GM12878 (cell line): ENCODE measurements around the gene ROR2. TPM values are rescaled to one million over a fixed set of nuclear protein-coding genes. Genes with fewer than 3 reads are reported as not detected.

ENCODE experiments used
- ATAC-seq: fragments of 200-7000 bp; cut with Tn5 transposase; 3 replicates; pipeline ENCODE4 v1.9.1; 2020; ENCODE audit warnings: mild to moderate bottlenecking, moderate library complexity
- BruUV-seq: library from RNA; stranded (reverse); fragments of 400-500 nt; replicated peaks from 2 replicates; lab custom pipeline; 2021; lab: Mats Ljungman, UMichigan
- CTCF ChIA-PET: fragments of 300-600 bp; sonication (Branson Sonifier 250); formaldehyde crosslinking; extraction: SDS; loops from one replicate; lab custom pipeline; 2021; ENCODE audit warnings: inconsistent platforms; lab: Yijun Ruan, JAX
- POLR2A ChIA-PET: fragments of 350-600 bp; formaldehyde crosslinking; extraction: SDS; loops from one replicate; lab custom pipeline; 2021; ENCODE audit warnings: inconsistent platforms; lab: Charles Lee
- RAD21 ChIA-PET: fragments of 300-600 bp; sonication (Branson Sonifier 250); formaldehyde crosslinking; loops from one replicate; lab custom pipeline; 2023; ENCODE audit warnings: antibody characterized with exemption; ENCODE audit not compliant: unreplicated experiment; lab: Charles Lee
- SMC1A ChIA-PET: fragments of 300-600 bp; sonication (Branson Sonifier 250); formaldehyde crosslinking; loops from one replicate; lab custom pipeline; 2023; ENCODE audit not compliant: unreplicated experiment, uncharacterized antibody; lab: Charles Lee
- DNase-seq: peaks from one replicate; pipeline ENCODE4 v3.0.0-alpha.2; 2011; ENCODE audit warnings: low read depth, low spot score
- FAIRE-seq: peaks from 3 replicates; lab custom pipeline; 2011; peaks lifted over from hg19 to GRCh38; lab: Jason Lieb, UNC
- H2AFZ ChIP-seq: 2 replicates; pipeline ENCODE4 v1.6.0; 2011; ENCODE audit warnings: low read depth, low read length, control low read depth; ENCODE audit not compliant: control insufficient read depth
- H3K27ac ChIP-seq: 2 replicates; pipeline ENCODE4 v1.5.1; 2011; ENCODE audit warnings: control low read depth; ENCODE audit not compliant: control insufficient read depth, insufficient read depth
- H3K27me3 ChIP-seq, 2 experiments: replicated peaks in 1 of 2; 2 replicates each; pipeline versions ENCODE4 v1.6.0 to v1.6.1; 2011; ENCODE audit warnings: low read length in 1 of 2; ENCODE audit not compliant: control insufficient read depth in 2 of 2, insufficient read depth in 2 of 2
- H3K36me3 ChIP-seq, 2 experiments: 2 replicates each; pipeline ENCODE4 v1.5.1; 2011; ENCODE audit warnings: low read length in 1 of 2; ENCODE audit not compliant: control insufficient read depth in 2 of 2, insufficient read depth in 2 of 2
- H3K4me1 ChIP-seq: 2 replicates; pipeline ENCODE4 v1.6.1; 2011; ENCODE audit warnings: mild to moderate bottlenecking, low read length, moderate library complexity, mixed read lengths; ENCODE audit not compliant: control insufficient read depth, insufficient read depth
- H3K4me2 ChIP-seq: 2 replicates; pipeline ENCODE4 v1.6.0; 2011; ENCODE audit warnings: control low read depth; ENCODE audit not compliant: control insufficient read depth, insufficient read depth
- H3K4me3 ChIP-seq: fragments of 200-600 bp; sonication (generic); 2 replicates; pipeline ENCODE4 v1.5.1; 2016
- H3K79me2 ChIP-seq: 2 replicates; pipeline ENCODE4 v1.6.0; 2011; ENCODE audit warnings: low read length; ENCODE audit not compliant: control insufficient read depth, insufficient read depth
- H3K9ac ChIP-seq: 2 replicates; pipeline ENCODE4 v1.8.0; 2011; ENCODE audit warnings: low read length, control low read depth, mixed read lengths; ENCODE audit not compliant: control insufficient read depth, insufficient read depth
- H3K9me3 ChIP-seq: replicated peaks from 3 replicates; pipeline ENCODE4 v1.5.1; 2011; ENCODE audit warnings: mild to moderate bottlenecking, low read length; ENCODE audit not compliant: control insufficient read depth, insufficient read depth
- H4K20me1 ChIP-seq: 2 replicates; pipeline ENCODE4 v1.6.0; 2011; ENCODE audit not compliant: control insufficient read depth, insufficient read depth
- CREB1 ChIP-seq: IDR thresholded peaks from 2 replicates; pipeline ENCODE4 v1.6.1; 2012; ENCODE audit warnings: low read depth, mild to moderate bottlenecking, inconsistent platforms
- EZH2 ChIP-seq: IDR thresholded peaks from 2 replicates; pipeline ENCODE4 v1.6.1; 2012; ENCODE audit warnings: low read depth, mild to moderate bottlenecking, control low read depth, inconsistent platforms, low read length, borderline replicate concordance; ENCODE audit not compliant: control insufficient read depth
- JUND ChIP-seq: IDR thresholded peaks from 2 replicates; pipeline ENCODE4 v1.6.1; 2012; ENCODE audit warnings: low read depth, mild to moderate bottlenecking, low read length, improper control_type of control experiment, moderate library complexity
- KDM1A ChIP-seq: fragments of 200-600 bp; sonication (generic); IDR thresholded peaks from 2 replicates; pipeline ENCODE4 v1.6.1; 2016; ENCODE audit warnings: borderline replicate concordance
- NR2C1 ChIP-seq: fragments of 450-650 bp; IDR thresholded peaks from 2 replicates; pipeline ENCODE4 v1.6.1; 2017; ENCODE audit warnings: antibody characterized with exemption, mild to moderate bottlenecking, moderate library complexity
- NR2F1 ChIP-seq: fragments of 450-650 bp; conservative IDR thresholded peaks from 2 replicates; pipeline ENCODE4 v1.6.1; 2017; ENCODE audit warnings: mild to moderate bottlenecking
- POLR2AphosphoS5 ChIP-seq: IDR thresholded peaks from 2 replicates; pipeline ENCODE4 v1.6.1; 2011; ENCODE audit warnings: mild to moderate bottlenecking, low read length, inconsistent platforms
- RELA ChIP-seq: fragments of 450-650 bp; IDR thresholded peaks from 2 replicates; pipeline ENCODE4 v1.8.0; 2014; ENCODE audit warnings: borderline replicate concordance; ENCODE audit not compliant: partially characterized antibody
- RUNX3 ChIP-seq: IDR thresholded peaks from 2 replicates; pipeline ENCODE4 v1.6.1; 2012; ENCODE audit warnings: low read length, inconsistent platforms
- TARDBP ChIP-seq: IDR thresholded peaks from 2 replicates; pipeline ENCODE4 v1.6.1; 2016; ENCODE audit warnings: borderline replicate concordance
- ZBTB4 ChIP-seq: fragments of 450-650 bp; formaldehyde crosslinking; IDR thresholded peaks from 2 replicates; pipeline ENCODE4 v1.4.0; 2022; ENCODE audit warnings: mild to moderate bottlenecking, moderate library complexity
- WGBS: methylation state at CpG from one replicate; pipeline ENCODE4 v1.1.6; 2016; ENCODE audit warnings: low lambda C conversion rate; ENCODE audit not compliant: insufficient replicate concordance, insufficient coverage; ENCODE audit errors: missing lambda C conversion rate; 5-methylcytosine and 5-hydroxymethylcytosine counted together
- in situ Hi-C: fragments of 300-500 bp; cut with MboI; formaldehyde crosslinking; loops from 9 replicates; pipeline ENCODE4 v1.14.3; 2018; ENCODE audit warnings: mixed read lengths
- intact Hi-C: fragments of 100-400 bp; cut with micrococcal nuclease; formaldehyde crosslinking; loops from one replicate; pipeline ENCODE4 v1.14.2; 2022; ENCODE audit not compliant: unreplicated experiment
- polyA plus RNA-seq, 11 experiments: library from polyadenylated mRNA; depleted of rRNA in 4 of 11; unstranded in 6 of 11; stranded (reverse) in 5 of 11; fragments of >200 nt; fragmentation: Nextera tagmentation in 4 of 11; fragmentation: Illumina TruSeq in 1 of 11; extraction: Ambion mirVana in 4 of 11; extraction: Trizol in 1 of 11; gene quantifications; 1 replicate in 1 of 11; 2 replicates in 10 of 11; pipeline versions ENCODE4 v1.2.1 to v1.2.3, GENCODE V29; 2011 to 2016; ENCODE audit warnings: inconsistent platforms in 2 of 11, missing spikeins in 2 of 11, low read depth in 1 of 11
- total RNA-seq, 4 experiments: library from RNA; depleted of rRNA in 3 of 4; stranded (reverse); fragments of >200 nt in 3 of 4; fragmentation: Illumina TruSeq in 1 of 4; extraction: Trizol in 1 of 4; gene quantifications; 2 replicates each; pipeline versions ENCODE4 v1.2.1 to v1.2.3, GENCODE V29; 2013 to 2021
- TF ChIP-seq, protein P1 (sequence below): IDR thresholded peaks from 2 replicates; pipeline ENCODE4 v1.6.1; 2011; ENCODE audit warnings: mild to moderate bottlenecking, low read depth, low read length, moderate library complexity; ENCODE audit not compliant: insufficient replicate concordance
- TF ChIP-seq, protein P2 (sequence below): IDR thresholded peaks from 2 replicates; pipeline ENCODE4 v1.6.1; 2012; ENCODE audit warnings: low read length, inconsistent platforms

Gene ROR2
- total and polyA plus RNA-seq, 10 of the 15 experiments (the other 5 are each of a cell fraction or from before 2014, with no cell fraction given), result 0.03 to 0.05 TPM; not detected in 8

DNA sequence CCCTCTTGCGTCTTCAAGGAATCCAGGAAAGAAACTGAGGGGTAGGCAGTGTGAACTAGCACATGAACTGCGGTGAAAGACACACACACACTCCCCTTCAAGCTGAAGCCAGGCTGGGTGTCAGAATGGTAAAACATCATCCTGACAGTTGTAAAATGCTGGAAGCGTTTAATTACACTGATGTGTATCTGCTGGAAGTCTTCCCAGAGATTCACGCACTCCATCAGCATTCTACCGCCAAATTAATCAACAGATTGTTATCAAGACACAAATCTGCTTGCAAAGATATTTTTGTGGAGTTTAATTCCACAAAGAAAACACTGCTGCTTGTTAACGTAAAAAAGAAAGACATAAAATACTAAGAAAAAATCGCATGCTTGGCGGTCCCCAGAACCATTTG is 285.4 kb downstream of the ROR2 start:
- H4K20me1 ChIP-seq, result no peaks in the 10 kb centered on the region
- ChIA-PET CTCF (no interaction called here), SMC1A (no interaction called here), POLR2A (no interaction called here)
- no peak overlapping the region for H3K4me2 ChIP-seq
- intact Hi-C loops, result loop anchor here (5.0 kb wide), 1 partner anchor 63 kb away; no protein-coding TSS in a partner anchor
- H3K79me2 ChIP-seq, result no peaks in the 10 kb centered on the region
- no peak for DNase-seq
- 75% methylated on average over 8 of the region's 8 CpGs for WGBS
- in situ Hi-C loops, result no loop called here
- H3K9me3 ChIP-seq, result no peaks in the 10 kb centered on the region
- TF ChIP-seq, protein P1, sequence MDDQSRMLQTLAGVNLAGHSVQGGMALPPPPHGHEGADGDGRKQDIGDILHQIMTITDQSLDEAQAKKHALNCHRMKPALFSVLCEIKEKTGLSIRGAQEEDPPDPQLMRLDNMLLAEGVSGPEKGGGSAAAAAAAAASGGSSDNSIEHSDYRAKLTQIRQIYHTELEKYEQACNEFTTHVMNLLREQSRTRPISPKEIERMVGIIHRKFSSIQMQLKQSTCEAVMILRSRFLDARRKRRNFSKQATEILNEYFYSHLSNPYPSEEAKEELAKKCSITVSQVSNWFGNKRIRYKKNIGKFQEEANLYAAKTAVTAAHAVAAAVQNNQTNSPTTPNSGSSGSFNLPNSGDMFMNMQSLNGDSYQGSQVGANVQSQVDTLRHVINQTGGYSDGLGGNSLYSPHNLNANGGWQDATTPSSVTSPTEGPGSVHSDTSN, result no peak
- TF ChIP-seq RELA (no peak), RUNX3 (no peak), NR2F1 (no peak), KDM1A (no peak), JUND (no peak), EZH2 (no peak), POLR2AphosphoS5 (no peak), NR2C1 (no peak), CREB1 (no peak), ZBTB4 (CRISPR knock-in tag) (no peak), TARDBP (no peak)
- TF ChIP-seq, protein P2, sequence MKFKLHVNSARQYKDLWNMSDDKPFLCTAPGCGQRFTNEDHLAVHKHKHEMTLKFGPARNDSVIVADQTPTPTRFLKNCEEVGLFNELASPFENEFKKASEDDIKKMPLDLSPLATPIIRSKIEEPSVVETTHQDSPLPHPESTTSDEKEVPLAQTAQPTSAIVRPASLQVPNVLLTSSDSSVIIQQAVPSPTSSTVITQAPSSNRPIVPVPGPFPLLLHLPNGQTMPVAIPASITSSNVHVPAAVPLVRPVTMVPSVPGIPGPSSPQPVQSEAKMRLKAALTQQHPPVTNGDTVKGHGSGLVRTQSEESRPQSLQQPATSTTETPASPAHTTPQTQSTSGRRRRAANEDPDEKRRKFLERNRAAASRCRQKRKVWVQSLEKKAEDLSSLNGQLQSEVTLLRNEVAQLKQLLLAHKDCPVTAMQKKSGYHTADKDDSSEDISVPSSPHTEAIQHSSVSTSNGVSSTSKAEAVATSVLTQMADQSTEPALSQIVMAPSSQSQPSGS, result no peak
- TF ChIP-seq, all 136 proteins: peak for 0
- no peak for FAIRE-seq
- Histone ChIP-seq H3K4me3 (no peak overlapping the region), H3K27ac (no peak overlapping the region), H3K27me3 (peaks cover 0 to 1% of the 10 kb centered on the region in 2 experiments; a peak in 1 of 4 replicates), H3K9ac (no peak overlapping the region), H3K4me1 (no peaks in the 10 kb centered on the region), H3K36me3 (no peaks in the 10 kb centered on the region), H2AFZ (no peak overlapping the region)
- RAD21 ChIA-PET, result no interaction called here
- no TSS peak for BruUV-seq
- no peak for ATAC-seq
